ENCODE results near the gene ATP6V1F. TPM values are rescaled to one million over a fixed set of nuclear protein-coding genes. Genes with fewer than 3 reads are reported as not detected.

The ATP6V1F gene
- total RNA-seq, 1 experiment from 2014 or later: 115 TPM

DNA sequence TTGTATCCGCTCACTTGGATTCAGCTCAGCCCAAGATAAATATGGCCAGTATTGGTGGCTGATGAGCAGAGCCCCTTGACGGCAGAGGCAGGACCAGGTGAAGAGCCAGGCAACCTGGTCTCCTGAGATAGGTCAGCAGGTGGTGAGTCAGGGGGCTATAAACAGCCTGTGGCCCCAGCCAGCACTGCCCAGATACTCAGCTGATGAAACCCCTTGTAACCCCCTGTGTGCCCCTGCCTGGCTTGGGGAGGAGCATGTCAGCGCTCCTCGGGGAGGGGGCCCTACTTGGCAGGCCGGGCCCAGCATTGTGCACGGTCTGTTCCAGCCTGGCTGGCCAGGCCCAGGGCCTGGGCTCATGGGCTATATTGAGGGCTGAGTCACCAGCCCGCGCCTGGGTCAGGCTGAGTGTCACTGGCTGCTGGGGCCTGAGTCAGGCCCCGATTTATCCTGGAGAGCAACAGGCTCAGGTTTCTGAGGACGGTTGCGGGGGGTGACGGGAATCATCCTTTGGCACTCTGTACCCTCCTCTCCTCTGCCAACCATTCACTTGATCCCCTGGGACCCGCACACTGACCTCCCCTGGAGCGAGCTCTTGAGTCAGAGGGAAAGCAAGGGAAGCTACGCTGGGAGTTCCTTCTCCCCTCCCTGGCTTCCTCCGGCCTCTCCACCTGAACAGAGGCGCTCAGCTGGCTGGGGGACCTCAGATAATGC, 35.3 kb upstream of the ATP6V1F start:
- no peak overlapping the region for H3K18ac ChIP-seq (ENCODE audit: insufficient read length, low read depth, low read length)
- no peak overlapping the region for H3K4me2 ChIP-seq (ENCODE audit: insufficient read depth, insufficient read length, low read length)
- no peak overlapping the region for H2BK120ac ChIP-seq (ENCODE audit: low read depth, low read length, poor library complexity, severe bottlenecking)
- H3K27me3 ChIP-seq (ENCODE audit: insufficient read depth, low read length): peaks cover 11% of the 10 kb centered on the region; the same call in 1 of the 2 replicates
- H3K9me3 ChIP-seq (ENCODE audit: control insufficient read depth, low read depth, low read length): no peaks in the 10 kb centered on the region
- no peak overlapping the region for H4K5ac ChIP-seq (ENCODE audit: insufficient read length, low read depth, low read length)
- no peak overlapping the region for H3K9ac ChIP-seq (ENCODE audit: extremely low read depth, insufficient read length, low read length)
- no peak overlapping the region for H2AK5ac ChIP-seq (ENCODE audit: insufficient read length, low read length)
- no peak overlapping the region for H2BK5ac ChIP-seq (ENCODE audit: insufficient read length, low read length)
- TF ChIP-seq, protein P1, sequence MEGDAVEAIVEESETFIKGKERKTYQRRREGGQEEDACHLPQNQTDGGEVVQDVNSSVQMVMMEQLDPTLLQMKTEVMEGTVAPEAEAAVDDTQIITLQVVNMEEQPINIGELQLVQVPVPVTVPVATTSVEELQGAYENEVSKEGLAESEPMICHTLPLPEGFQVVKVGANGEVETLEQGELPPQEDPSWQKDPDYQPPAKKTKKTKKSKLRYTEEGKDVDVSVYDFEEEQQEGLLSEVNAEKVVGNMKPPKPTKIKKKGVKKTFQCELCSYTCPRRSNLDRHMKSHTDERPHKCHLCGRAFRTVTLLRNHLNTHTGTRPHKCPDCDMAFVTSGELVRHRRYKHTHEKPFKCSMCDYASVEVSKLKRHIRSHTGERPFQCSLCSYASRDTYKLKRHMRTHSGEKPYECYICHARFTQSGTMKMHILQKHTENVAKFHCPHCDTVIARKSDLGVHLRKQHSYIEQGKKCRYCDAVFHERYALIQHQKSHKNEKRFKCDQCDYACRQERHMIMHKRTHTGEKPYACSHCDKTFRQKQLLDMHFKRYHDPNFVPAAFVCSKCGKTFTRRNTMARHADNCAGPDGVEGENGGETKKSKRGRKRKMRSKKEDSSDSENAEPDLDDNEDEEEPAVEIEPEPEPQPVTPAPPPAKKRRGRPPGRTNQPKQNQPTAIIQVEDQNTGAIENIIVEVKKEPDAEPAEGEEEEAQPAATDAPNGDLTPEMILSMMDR (conservative IDR thresholded peaks at IDR 0.05): no peak
- H3K4me3 Mint-ChIP-seq: no peak overlapping the region; a peak in 1 of 5 replicates
- no peak overlapping the region for H4K91ac ChIP-seq (ENCODE audit: insufficient read length, low read depth, low read length)
- H3K4ac ChIP-seq (ENCODE audit: low read depth, low read length): no peak overlapping the region
- WGBS (ENCODE audit: extremely low coverage, insufficient read length, low lambda C conversion rate): no CpG with 5 or more reads among the region's 17 CpGs
- H3K23me2 ChIP-seq (ENCODE audit: insufficient read length, low read depth, low read length, poor library complexity, severe bottlenecking): peaks cover 17% of the 10 kb centered on the region
- H4K20me1 ChIP-seq (ENCODE audit: control insufficient read depth, insufficient read depth, insufficient read length): no peaks in the 10 kb centered on the region
- DNase-seq: peak; percentile 59
- H3K79me2 ChIP-seq (ENCODE audit: insufficient read depth, low read length): no peaks in the 10 kb centered on the region
- no peak overlapping the region for H3K56ac ChIP-seq (ENCODE audit: insufficient read length, low read depth, low read length)
- no peaks in the 10 kb centered on the region for H3K79me1 ChIP-seq (ENCODE audit: insufficient read depth, low read depth, low read length, poor library complexity, severe bottlenecking)
- no peak overlapping the region for H2AFZ ChIP-seq (ENCODE audit: low read length)
- H3K14ac ChIP-seq (ENCODE audit: insufficient read depth, low read length): no peak overlapping the region
- no peaks in the 10 kb centered on the region for H3K9me3 Mint-ChIP-seq
- H3K4me1 ChIP-seq (ENCODE audit: insufficient read depth, low read length): no peaks in the 10 kb centered on the region
- H2BK20ac ChIP-seq (ENCODE audit: low read depth, low read length, poor library complexity, severe bottlenecking): no peak overlapping the region
- no peak overlapping the region for H3T11ph ChIP-seq (ENCODE audit: low read length)
- H3K27ac Mint-ChIP-seq: 0 out of 7 replicates have a peak overlapping the region, but pooled peaks of 1 of the 3 experiments have one; percentile 44
- H3K27ac ChIP-seq (ENCODE audit: insufficient read length, low read depth, low read length): no peak overlapping the region
- no peak overlapping the region for H3K23ac ChIP-seq (ENCODE audit: insufficient read length, low read depth, low read length)
- no peak overlapping the region for H2BK12ac ChIP-seq (ENCODE audit: insufficient read length, low read depth, low read length)
- peaks cover 45% of the 10 kb centered on the region for H3K27me3 Mint-ChIP-seq (ENCODE audit: low read depth)
- no peak overlapping the region for H4K8ac ChIP-seq (replicated peaks; ENCODE audit: insufficient read length, low read depth, low read length)
- H3K36me3 Mint-ChIP-seq (ENCODE audit: insufficient read depth in 1 of 3, low read depth in 3 of 3): no peaks in the 10 kb centered on the region
- no peak overlapping the region for H2BK15ac ChIP-seq (ENCODE audit: low read depth, low read length)
- H3K4me1 Mint-ChIP-seq: peaks cover 24 to 37% of the 10 kb centered on the region in 2 experiments

Data from H9 (cell line).